Measurements from ENCODE around the gene F12. TPM values are rescaled to one million over a fixed set of nuclear protein-coding genes. Genes with fewer than 3 reads are reported as not detected.
A peak's percentile ranks its signal among the peaks of the same experiment; 100 is the strongest.

Gene F12
- total and polyA plus RNA-seq, 3 experiments from 2014 or later = 1.9 to 10.3 (median 9.2) TPM

- no peaks in the 10 kb centered on the region for H3K27me3 ChIP-seq (ENCODE audit: insufficient read depth, low read length, poor library complexity, severe bottlenecking)
- Mint-ChIP-seq H3K9me3 (no peaks in the 10 kb centered on the region), H3K27ac (peak overlapping the region in 7 of 8 donors; percentile 35 to 94 (median 80)), H3K4me1 (peaks cover 26 to 42% (median 30%) of the 10 kb centered on the region in 3 donors), H3K27me3 (peaks cover 0 to 11% of the 10 kb centered on the region in 2 donors), H3K36me3 (no peaks in the 10 kb centered on the region), H3K4me3 (peak overlapping the region; percentile 78 to 91 (median 84))
- H3K27ac ChIP-seq (ENCODE audit: low read depth, low read length) = peak overlapping the region; percentile 57
- POLR2A ChIA-PET = interaction anchor here (0.6 to 5.6 kb wide), 15 partner anchors 11 to 100 kb away, joined by 3 to 112 read pairs (median 3); partner anchors contain the start of genes GRK6, PRELID1, PRR7 and RAB24
- no peaks in the 10 kb centered on the region for H3K36me3 ChIP-seq (ENCODE audit: insufficient read depth, low read length)
- peak; percentile 57 to 79 (median 64) for DNase-seq
- CTCF ChIA-PET = interaction anchor here (0.7 to 12.4 kb wide), 35 partner anchors 8 to 285 kb away, joined by 3 to 307 read pairs (median 8); partner anchors contain the start of genes DBN1, GRK6, LMAN2 and MXD3
- H3K4me1 ChIP-seq (ENCODE audit: insufficient read depth, low read length) = peaks cover 35% of the 10 kb centered on the region
- peak overlapping the region; percentile 69 for H3K4me3 ChIP-seq (ENCODE audit: low read length)
- no peaks in the 10 kb centered on the region for H3K9me3 ChIP-seq (ENCODE audit: low read length)
Measured at GRCh38 chr5:177403102-177403791, 6.1 kb downstream of the F12 start.

- Histone ChIP-seq H3K4me1 (ENCODE audit: insufficient read depth, low read length) (peaks cover 35% of the 10 kb centered on the region), H3K4me3 (ENCODE audit: low read length) (peak overlapping the region; percentile 69), H3K36me3 (ENCODE audit: insufficient read depth, low read length) (no peaks in the 10 kb centered on the region), H3K27me3 (ENCODE audit: insufficient read depth, low read length, poor library complexity, severe bottlenecking) (no peaks in the 10 kb centered on the region), H3K9me3 (ENCODE audit: low read length) (no peaks in the 10 kb centered on the region), H3K27ac (ENCODE audit: low read depth, low read length) (no peak overlapping the region)
- CTCF ChIA-PET = interaction anchor here (0.7 to 12.4 kb wide), 30 partner anchors 9 to 289 kb away, joined by 3 to 307 read pairs (median 14); partner anchors contain the start of genes GRK6, LMAN2, MXD3 and PDLIM7
- Mint-ChIP-seq H3K27me3 (peaks cover 0 to 10% of the 10 kb centered on the region in 2 donors), H3K4me1 (peaks cover 26 to 42% (median 30%) of the 10 kb centered on the region in 3 donors), H3K27ac (peak overlapping the region in 6 of 8 donors; percentile 57 to 94 (median 82)), H3K9me3 (no peaks in the 10 kb centered on the region), H3K36me3 (no peaks in the 10 kb centered on the region), H3K4me3 (peak overlapping the region; percentile 78 to 91 (median 84))
- DNase-seq = peak; percentile 29 to 78 (median 47)
- POLR2A ChIA-PET = interaction anchor here (0.5 to 5.6 kb wide), 12 partner anchors 12 to 99 kb away, joined by 3 to 112 read pairs (median 5); partner anchors contain the start of genes GRK6, PRELID1, PRR7 and RAB24
Measured at GRCh38 chr5:177402271-177403043, 6.9 kb downstream of the F12 start.

GRCh38 chr5:177399997-177400868 is 9.1 kb downstream of the F12 start, which contains the start of gene PFN3:
TSS of gene PFN3 (minus strand) at chr5:177400661. CDS start at chr5:177400576, 85 bp downstream.
- POLR2A ChIA-PET = no interaction called here
- peaks cover 21 to 27% (median 25%) of the 10 kb centered on the region in 3 donors for H3K4me1 Mint-ChIP-seq
- no peak for DNase-seq

GRCh38 chr5:177397875-177398390 is 11.4 kb downstream of the F12 start:
- Histone ChIP-seq H3K27me3 (ENCODE audit: insufficient read depth, low read length, poor library complexity, severe bottlenecking) (no peaks in the 10 kb centered on the region), H3K36me3 (ENCODE audit: insufficient read depth, low read length) (no peaks in the 10 kb centered on the region), H3K4me1 (ENCODE audit: insufficient read depth, low read length) (peaks cover 7% of the 10 kb centered on the region), H3K27ac (ENCODE audit: low read depth, low read length) (no peak overlapping the region), H3K9me3 (ENCODE audit: low read length) (no peaks in the 10 kb centered on the region), H3K4me3 (ENCODE audit: low read length) (no peak overlapping the region)
- POLR2A ChIA-PET = no interaction called here
- CTCF ChIA-PET = interaction anchor here (1.2 to 1.3 kb wide), 2 partner anchors 8 to 58 kb away, joined by 3 read pairs; no protein-coding TSS in a partner anchor
- peaks cover 0 to 11% of the 10 kb centered on the region in 2 donors for H3K27me3 Mint-ChIP-seq
- no peak overlapping the region for H3K4me3 Mint-ChIP-seq
- no peaks in the 10 kb centered on the region for H3K9me3 Mint-ChIP-seq
- H3K36me3 Mint-ChIP-seq = no peaks in the 10 kb centered on the region
- DNase-seq = no peak
- H3K27ac Mint-ChIP-seq = no peak overlapping the region
- H3K4me1 Mint-ChIP-seq = peaks cover 7 to 12% (median 10%) of the 10 kb centered on the region in 3 donors

More at GRCh38 chr5:177399997-177400868, 9.1 kb downstream of the F12 start, which contains the start of gene PFN3:
- Mint-ChIP-seq H3K27ac (peak within 1 kb of the TSS in 1 of 8 donors; percentile 92), H3K27me3 (peaks cover 0 to 11% of the 10 kb centered on the region in 2 donors), H3K4me3 (no peak within 1 kb of the TSS), H3K9me3 (no peaks in the 10 kb centered on the region), H3K36me3 (no peaks in the 10 kb centered on the region)
- no peak within 1 kb of the TSS for H3K4me3 ChIP-seq (ENCODE audit: low read length)
- no peaks in the 10 kb centered on the region for H3K27me3 ChIP-seq (ENCODE audit: insufficient read depth, low read length, poor library complexity, severe bottlenecking)
- CTCF ChIA-PET = interaction anchor here (4.7 to 12.4 kb wide), 6 partner anchors 11 to 83 kb away, joined by 37 to 307 read pairs (median 264); partner anchors contain the start of genes GRK6, LMAN2, PRR7 and SLC34A1
- H3K27ac ChIP-seq (ENCODE audit: low read depth, low read length) = no peak within 1 kb of the TSS
- no peaks in the 10 kb centered on the region for H3K36me3 ChIP-seq (ENCODE audit: insufficient read depth, low read length)
- no peaks in the 10 kb centered on the region for H3K9me3 ChIP-seq (ENCODE audit: low read length)
- peaks cover 27% of the 10 kb centered on the region for H3K4me1 ChIP-seq (ENCODE audit: insufficient read depth, low read length)

GRCh38 chr5:177396807-177397206 is 12.6 kb downstream of the F12 start:
- H3K4me1 Mint-ChIP-seq = peaks cover 0 to under 1% (median 0%) of the 10 kb centered on the region in 3 donors
- H3K36me3 ChIP-seq (ENCODE audit: insufficient read depth, low read length) = no peaks in the 10 kb centered on the region
- peaks cover 0 to 7% of the 10 kb centered on the region in 2 donors for H3K27me3 Mint-ChIP-seq
- no peak overlapping the region for H3K4me3 Mint-ChIP-seq
- no peaks in the 10 kb centered on the region for H3K9me3 ChIP-seq (ENCODE audit: low read length)
- H3K9me3 Mint-ChIP-seq = no peaks in the 10 kb centered on the region
- H3K4me1 ChIP-seq (ENCODE audit: insufficient read depth, low read length) = no peaks in the 10 kb centered on the region
- CTCF ChIA-PET = interaction anchor here (1.3 to 16.1 kb wide), 2 partner anchors 7 to 59 kb away, joined by 3 to 291 read pairs; partner anchors contain the start of gene PFN3
- H3K27ac ChIP-seq (ENCODE audit: low read depth, low read length) = no peak overlapping the region
- H3K27me3 ChIP-seq (ENCODE audit: insufficient read depth, low read length, poor library complexity, severe bottlenecking) = no peaks in the 10 kb centered on the region
- H3K4me3 ChIP-seq (ENCODE audit: low read length) = no peak overlapping the region
- no peaks in the 10 kb centered on the region for H3K36me3 Mint-ChIP-seq
- H3K27ac Mint-ChIP-seq = no peak overlapping the region
- POLR2A ChIA-PET = no interaction called here
- DNase-seq = no peak

- no peak for DNase-seq
- H3K27me3 ChIP-seq (ENCODE audit: insufficient read depth, low read length, poor library complexity, severe bottlenecking) = no peaks in the 10 kb centered on the region
- no peak overlapping the region for H3K27ac ChIP-seq (ENCODE audit: low read depth, low read length)
- CTCF ChIA-PET = interaction anchor here (16.1 kb wide), 1 partner anchor 8 kb away, joined by 291 read pairs; the partner anchor contains the start of gene PFN3
- H3K36me3 ChIP-seq (ENCODE audit: insufficient read depth, low read length) = no peaks in the 10 kb centered on the region
- POLR2A ChIA-PET = no interaction called here
- peaks cover 1% of the 10 kb centered on the region for H3K4me1 ChIP-seq (ENCODE audit: insufficient read depth, low read length)
- Mint-ChIP-seq H3K36me3 (no peaks in the 10 kb centered on the region), H3K9me3 (no peaks in the 10 kb centered on the region), H3K4me1 (peaks cover 4 to 5% (median 4%) of the 10 kb centered on the region in 3 donors), H3K4me3 (no peak overlapping the region), H3K27me3 (peaks cover 0 to 3% of the 10 kb centered on the region in 2 donors), H3K27ac (no peak overlapping the region)
- H3K4me3 ChIP-seq (ENCODE audit: low read length) = no peak overlapping the region
- H3K9me3 ChIP-seq (ENCODE audit: low read length) = no peaks in the 10 kb centered on the region
Measured at GRCh38 chr5:177396078-177396477, 13.3 kb downstream of the F12 start.

GRCh38 chr5:177393990-177394389 is 15.4 kb downstream of the F12 start:
- Histone ChIP-seq H3K27me3 (ENCODE audit: insufficient read depth, low read length, poor library complexity, severe bottlenecking) (no peaks in the 10 kb centered on the region), H3K9me3 (ENCODE audit: low read length) (no peaks in the 10 kb centered on the region), H3K4me3 (ENCODE audit: low read length) (no peak overlapping the region), H3K36me3 (ENCODE audit: insufficient read depth, low read length) (no peaks in the 10 kb centered on the region), H3K27ac (ENCODE audit: low read depth, low read length) (no peak overlapping the region), H3K4me1 (ENCODE audit: insufficient read depth, low read length) (peaks cover 22% of the 10 kb centered on the region)
- H3K4me3 Mint-ChIP-seq = no peak overlapping the region
- H3K27ac Mint-ChIP-seq = no peak overlapping the region
- no peak for DNase-seq
- ChIA-PET CTCF (interaction anchor here (1.6 to 16.1 kb wide), 4 partner anchors 10 to 107 kb away, joined by 6 to 291 read pairs (median 208); partner anchors contain the start of genes PFN3 and PRR7), POLR2A (no interaction called here)
- no peaks in the 10 kb centered on the region for H3K9me3 Mint-ChIP-seq
- peaks cover 0 to 2% of the 10 kb centered on the region in 2 donors for H3K27me3 Mint-ChIP-seq
- H3K4me1 Mint-ChIP-seq = peaks cover 25 to 26% (median 25%) of the 10 kb centered on the region in 3 donors
- no peaks in the 10 kb centered on the region for H3K36me3 Mint-ChIP-seq
